Raji (cell line): Measurements from ENCODE around the gene HOXC10.

Experiments
- POLR2A ChIP-seq: IDR thresholded peaks from 2 replicates; pipeline ENCODE4 v1.6.1; 2011; ENCODE audit warnings: low read depth, low read length, control low read depth; ENCODE audit not compliant: insufficient read depth

HOXC10 gene

DNA sequence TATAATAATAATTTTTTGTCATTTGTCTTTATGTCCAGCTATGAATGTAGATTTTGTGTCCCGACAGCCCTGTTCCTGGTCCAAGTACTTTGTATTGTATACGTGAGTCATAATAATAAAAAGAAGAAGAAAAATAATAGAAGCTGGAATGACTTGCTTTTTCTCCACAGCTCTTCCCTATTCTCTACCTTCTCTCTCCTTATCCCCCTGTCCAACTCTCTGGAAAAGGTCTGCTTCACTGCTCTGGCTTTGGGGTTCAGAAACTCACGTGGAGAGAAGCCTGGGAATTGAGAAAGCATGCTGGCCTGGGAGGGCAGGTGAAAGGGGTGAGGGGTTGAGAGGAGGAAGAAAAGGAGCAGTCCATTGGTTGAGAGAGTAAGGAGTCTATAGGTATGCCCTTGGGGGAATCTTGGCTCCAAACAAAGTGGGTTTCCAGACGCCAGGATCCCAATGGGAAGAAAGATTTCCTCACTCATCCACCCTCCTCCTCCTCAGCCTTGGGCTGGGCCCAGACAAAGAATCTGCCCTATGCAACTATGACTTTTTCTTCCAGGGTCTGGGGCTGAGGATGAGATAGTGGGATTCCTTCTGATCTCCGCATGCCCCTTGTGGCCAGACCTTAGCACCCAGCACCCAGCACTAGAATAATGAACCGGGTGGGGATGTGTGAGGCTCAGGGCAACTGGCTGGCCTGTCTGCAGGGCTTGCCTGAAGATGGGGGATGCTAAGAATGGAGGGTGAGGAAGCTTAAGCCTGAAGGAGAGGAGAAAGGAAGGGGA, 27.9 kb downstream of the HOXC10 start:
- TF ChIP-seq POLR2A = no peak

DNA sequence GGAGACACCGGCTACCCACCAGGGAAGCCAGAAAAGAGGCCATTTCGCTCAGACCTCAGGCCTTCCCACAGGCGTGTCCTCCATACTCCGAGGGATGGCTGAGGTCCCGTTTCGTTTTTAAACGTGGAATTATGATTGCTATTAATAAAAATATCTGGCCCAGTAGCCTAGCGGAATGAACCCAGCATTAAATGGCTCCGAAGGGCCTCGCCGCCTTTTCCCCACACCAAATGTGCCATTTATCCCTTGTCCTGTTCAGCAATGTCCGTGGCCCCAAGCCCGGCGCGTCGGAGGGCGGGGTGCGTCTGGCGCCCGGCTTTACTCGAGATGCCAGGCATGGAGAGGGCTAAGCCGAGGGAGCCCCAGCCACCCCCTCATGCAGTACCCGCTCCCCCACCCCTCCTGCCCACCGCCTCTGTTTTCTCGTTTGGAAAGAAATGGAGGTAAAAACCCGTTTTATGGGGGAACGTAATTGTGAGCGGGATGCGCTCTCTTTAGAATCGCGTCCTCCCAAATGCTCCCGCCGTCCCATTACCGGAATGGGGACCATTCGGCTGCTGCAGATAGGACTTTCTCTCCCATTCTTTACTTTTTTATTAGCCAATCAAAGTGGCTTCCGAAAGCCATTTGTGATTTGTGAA, 29.6 kb downstream of the HOXC10 start:
- TF ChIP-seq POLR2A = no peak

DNA sequence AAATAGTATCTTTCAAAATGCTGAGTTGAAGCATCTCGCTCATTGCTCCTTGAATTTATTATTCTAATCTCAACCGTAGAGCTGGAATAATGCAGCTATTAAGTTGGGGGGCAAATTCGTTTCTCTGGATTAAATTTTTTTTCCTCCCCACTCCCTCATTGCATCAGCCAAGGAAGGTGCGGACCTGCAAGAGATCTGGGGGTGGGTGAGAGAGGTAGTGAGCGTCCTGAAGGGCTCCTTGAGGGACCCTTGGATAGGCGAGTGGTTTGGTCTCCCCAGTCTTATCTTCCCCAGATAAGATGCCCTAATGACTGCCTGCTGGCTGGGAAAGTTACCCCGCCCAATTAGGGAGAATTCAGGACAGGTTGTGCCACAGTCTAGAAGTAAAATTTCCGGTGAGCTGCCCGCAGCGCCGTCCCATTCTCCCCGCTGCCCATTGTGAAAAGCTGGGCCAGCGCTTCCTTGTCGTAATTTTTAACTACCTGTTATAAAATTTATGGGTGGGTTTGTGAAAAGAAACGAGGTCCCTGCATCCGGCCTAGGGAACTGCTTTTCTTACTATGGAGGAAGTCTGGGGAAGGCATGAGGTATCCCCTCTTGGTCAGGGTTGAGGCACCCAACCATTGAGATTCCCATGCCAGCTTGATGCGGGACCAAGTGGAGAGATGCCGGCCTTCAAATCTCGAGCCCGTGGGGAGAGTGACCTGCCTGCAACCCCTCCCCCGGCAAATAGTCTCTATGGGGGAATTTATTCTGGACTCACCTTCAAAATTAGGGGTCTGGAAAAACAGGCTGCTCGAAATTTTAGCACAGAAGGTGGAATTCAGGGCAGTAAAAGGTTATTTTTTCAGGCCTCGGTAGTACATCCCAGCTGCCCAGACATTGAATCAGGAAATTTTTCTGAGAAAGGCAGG, 30.3 kb downstream of the HOXC10 start:
- no peak for TF ChIP-seq POLR2A

DNA sequence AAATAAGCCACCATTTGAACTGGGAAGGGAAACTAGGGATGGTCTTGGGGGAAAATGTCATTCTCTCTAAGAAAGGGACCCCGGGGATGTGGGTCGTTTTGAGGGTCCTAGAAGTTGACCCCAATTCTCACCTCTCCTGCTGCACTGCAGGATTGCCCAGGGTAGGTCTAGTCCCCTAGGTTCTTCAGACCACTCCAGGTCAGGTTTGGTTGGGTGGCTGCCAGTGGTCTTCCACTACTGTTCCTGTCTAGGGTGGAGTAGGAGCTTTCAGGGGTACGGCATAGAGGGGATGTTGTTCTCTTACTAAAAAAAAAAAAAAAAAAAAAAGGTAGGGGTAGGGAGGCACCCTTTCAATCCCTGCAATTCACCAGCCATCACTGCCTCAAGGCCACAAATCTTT, 31.1 kb downstream of the HOXC10 start:
- TF ChIP-seq POLR2A = no peak

DNA sequence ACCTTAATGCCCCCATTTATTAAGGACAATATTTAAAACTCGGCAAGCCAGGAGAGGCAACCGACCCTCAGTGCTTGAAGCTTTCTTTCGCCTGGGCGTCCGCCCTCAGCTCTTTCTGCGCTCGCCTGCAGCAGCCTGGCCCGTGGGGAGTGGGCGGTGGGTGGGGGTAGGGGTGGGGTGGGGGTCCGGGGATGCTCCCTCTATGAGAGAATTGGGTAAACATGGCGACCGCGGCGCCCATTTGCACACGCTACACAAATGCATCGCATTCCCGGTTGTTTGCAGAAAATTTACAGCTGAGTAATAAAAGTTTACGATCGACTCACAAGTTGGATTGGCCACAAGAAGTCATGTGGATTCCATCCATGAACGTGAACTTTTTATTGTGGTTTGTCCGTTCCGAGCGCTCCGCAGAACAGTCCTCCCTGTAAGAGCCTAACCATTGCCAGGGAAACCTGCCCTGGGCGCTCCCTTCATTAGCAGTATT, 31.6 kb downstream of the HOXC10 start:
- no peak for TF ChIP-seq POLR2A

DNA sequence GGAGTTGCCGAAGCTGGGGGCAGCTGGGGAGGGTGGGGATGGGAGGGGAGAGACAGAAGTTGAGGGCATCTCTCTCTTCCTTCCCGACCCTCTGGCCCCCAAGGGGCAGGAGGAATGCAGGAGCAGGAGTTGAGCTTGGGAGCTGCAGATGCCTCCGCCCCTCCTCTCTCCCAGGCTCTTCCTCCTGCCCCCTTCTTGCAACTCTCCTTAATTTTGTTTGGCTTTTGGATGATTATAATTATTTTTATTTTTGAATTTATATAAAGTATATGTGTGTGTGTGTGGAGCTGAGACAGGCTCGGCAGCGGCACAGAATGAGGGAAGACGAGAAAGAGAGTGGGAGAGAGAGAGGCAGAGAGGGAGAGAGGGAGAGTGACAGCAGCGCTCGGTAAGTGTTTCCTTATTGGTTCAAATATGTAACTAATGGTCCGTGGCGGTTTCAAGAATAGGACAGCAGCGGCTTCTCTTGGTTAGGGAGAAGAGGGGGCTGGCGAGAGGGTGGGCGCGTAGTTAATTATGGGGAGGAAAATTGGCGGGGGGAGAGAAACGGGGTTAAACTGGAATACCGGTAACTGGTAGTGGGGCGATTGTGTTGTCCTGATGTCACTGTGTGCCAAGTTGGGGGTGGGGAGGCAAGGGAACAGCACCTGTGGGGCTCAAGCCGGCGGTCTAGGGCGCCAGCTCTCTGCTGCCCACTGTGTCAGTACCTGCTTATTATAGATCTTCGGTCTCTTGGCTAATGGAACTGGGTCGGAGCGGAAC, 32.3 kb downstream of the HOXC10 start:
- no peak for TF ChIP-seq POLR2A

DNA sequence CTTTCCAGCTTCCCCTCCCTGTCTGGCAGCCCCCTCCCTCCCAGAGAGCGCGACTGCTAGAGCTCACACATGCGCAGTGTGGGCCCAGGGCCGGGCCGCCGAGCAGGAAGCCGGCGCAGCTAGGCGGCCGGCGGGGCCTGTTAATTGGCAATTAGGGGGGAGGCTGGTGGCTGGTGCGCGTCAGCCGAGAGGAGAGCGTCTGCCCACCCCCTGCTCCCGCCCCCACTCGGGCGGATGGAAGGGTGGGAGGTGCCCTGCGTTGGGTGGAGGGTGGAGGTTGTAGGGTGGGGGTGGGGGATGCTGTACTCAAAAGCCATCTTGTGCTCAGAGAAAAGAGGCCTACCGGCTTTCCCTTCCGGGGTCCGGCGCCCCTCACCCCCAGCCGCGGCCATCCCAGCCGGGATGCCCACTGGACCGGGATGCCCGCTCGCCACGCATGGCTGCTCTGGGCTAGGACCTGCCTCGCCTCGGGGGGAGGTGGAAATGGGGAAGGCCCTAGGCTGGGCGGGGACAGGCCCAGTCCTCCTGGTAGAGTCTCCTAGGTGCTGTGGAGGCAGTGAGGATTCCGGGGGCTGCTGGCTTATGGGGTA, 33.0 kb downstream of the HOXC10 start:
- peak; percentile 53 for TF ChIP-seq POLR2A

DNA sequence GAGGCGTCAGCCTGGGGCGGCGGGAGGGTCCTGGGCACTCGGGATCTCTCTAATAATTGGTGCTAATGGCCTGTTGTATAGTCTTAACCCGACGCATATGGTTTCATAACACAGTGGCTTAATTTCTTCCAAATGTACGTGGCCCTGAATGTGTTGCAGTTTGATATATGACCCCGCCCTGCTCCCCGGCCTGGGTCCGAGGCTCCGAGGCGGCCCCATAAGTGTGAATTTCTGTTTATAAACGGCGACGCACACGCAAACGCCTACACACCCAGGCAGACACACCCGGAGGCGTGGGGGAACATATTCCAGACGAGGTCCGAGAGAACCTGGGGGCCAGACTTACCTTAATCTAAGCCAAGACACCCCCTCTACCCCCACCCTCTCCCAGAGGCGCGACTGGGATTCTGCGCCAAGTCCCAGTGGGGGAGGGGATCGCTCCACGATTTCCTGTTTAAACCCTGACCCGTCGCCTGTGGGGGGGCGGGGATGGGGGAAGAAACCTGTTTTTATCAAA, 33.6 kb downstream of the HOXC10 start:
- TF ChIP-seq POLR2A = no peak

DNA sequence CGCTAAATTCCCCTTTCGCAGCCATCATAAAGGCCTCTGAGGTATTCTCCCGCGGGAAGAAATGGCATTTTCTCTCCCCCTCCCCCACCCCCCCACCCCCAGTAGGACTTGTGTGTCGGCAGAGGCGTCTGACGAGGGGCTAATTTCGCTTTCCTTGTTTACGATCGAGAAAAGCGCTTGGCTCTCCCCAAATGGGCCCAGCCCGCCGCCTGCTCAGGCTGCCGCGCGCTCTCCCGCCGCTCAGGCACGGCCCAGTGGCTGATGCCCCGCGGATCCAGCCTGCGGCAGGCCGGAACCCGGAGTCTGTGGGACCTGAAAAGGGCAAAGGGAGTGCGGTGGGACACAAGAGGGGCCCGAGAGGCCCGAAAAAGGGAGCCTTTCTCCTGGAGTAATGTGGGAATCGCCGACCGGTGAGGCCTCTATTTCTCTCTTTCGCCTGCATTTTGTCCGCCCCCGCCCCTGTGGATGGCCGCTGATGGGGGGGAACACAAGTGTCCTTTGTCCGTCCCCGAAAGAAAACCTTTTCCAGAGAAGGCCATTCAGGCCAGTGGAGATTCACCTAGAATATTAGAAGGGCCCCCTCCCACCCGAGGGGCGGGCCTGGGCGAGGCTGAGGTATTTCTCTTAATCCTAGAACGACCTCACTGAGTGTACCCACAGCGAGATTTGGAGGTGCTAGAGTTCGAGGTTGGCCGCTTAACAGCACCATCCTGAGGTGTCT, 34.3 kb downstream of the HOXC10 start:
- TF ChIP-seq POLR2A = no peak

DNA sequence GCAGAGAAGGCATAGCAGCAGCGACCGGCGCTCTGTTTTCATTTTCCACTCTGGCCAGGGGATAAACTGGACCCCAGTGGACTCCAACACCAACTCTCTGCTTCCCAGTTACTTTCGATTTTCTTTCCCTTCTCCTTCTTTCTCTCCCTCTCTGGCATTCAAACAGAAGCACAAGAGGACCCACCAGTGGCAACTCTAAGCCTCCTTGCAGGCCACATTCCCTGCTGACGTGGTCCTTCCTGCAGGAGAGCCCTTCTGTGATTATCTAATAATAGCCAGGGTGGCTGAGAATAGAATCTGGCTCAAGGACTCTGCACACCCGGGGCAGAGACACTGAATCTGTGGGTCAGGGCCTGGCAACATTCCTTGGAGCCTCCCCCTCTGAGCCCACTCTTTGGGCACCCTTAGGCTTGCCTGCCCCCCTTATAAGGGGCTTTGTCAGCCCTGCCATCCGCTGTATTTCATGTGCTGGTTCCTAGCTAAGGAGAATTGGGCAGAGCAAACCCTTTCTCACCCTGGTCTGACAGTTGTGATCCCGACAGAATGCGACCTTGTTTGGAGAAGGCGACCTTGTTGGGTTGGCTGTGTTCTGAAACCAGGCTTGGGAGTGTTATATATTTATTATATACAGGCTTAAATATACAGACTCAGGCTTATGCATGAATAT, 35.1 kb downstream of the HOXC10 start:
- TF ChIP-seq POLR2A = no peak

DNA sequence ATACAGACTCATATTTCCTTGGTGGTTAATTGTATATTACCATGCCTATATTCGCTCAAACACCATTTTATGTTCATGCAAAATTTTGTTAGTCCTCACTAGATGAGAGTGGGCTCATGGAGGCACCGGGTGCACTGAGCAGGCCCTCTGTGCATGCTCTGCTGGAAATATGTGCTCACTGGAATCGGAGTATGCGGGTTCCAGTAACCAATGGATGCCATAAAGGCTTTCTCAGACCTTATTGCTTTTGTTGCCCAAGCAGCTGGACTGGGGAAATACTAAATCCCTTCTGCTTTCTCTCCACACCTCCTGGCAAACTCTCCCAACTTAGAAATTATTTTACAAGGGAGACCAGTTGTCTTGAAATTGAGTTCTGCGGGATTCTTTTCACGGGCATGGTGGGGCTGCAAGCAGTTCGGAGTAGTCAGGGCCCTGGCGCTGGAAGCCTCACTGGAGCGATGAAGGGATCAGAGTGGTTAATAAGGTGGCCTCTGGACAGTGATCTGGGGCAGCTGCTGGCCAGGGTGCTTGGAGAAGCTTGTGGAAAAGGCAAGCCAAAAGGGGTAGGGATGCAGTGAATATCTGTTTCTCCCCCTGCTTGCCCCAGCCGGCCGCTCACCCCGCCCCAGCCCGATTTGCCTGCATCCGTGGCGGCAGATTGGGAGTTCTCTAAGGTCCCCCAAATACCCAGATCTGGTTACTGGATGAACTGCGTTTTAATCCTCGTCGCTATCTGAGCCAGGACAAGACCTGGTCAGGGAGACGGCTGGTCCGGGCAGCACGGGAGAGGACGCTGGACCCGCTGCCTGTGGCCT, 35.9 kb downstream of the HOXC10 start:
- no peak for TF ChIP-seq POLR2A

DNA sequence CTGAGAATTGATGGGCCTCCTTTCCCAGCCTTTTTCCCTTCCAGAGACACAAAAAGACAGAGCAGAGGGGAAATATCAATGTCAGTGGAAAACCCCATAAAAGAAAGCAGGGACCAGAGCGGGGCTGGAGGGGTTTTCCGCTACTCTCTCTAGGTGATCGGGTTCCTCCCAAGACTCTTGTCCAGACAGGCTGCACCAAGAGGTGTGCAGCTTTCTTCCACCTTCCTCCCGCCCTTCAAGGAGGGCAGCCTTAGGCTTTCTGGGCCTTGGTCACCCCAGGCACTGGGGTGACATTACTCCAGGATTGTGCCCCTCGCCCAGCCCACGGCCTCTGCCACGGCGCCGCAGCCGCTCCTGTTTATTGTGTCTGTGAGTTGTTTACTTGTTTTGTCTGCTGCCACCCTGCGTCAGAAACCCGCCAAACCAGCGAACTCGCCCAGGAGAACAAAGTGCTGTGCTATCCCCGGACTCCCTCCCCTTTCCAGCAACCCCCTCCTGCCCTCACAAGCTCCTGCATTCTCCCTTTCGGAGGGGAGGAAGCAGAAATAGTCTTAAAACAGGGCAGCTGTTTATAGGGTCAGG, 36.6 kb downstream of the HOXC10 start:
- no peak for TF ChIP-seq POLR2A
